Forelimb muscle (tissue), 1 donor: ENCODE data around the gene TBCE. TPM values are rescaled to one million over a fixed set of nuclear protein-coding genes. Genes with fewer than 3 reads are reported as not detected.

Experiments
- polyA plus RNA-seq: library from polyadenylated mRNA; unstranded; fragments of 120-200 nt; gene quantifications from one replicate; pipeline ENCODE4 v1.2.1, GENCODE V29; 2013; ENCODE audit not compliant: insufficient read length

Gene TBCE
- polyA plus RNA-seq, 1 donor = 47.4 TPM

Other genes starting within 250 kb of the TBCE start
- 180 TPM for gene TOMM20, start 238.6 kb upstream of the TBCE start, polyA plus RNA-seq
- 59.0 TPM for gene RBM34, start 206.2 kb upstream of the TBCE start, polyA plus RNA-seq
- 20.2 TPM for gene ARID4B, start 39.2 kb upstream of the TBCE start, polyA plus RNA-seq
- gene GGPS1, start 38.9 kb upstream of the TBCE start, polyA plus RNA-seq = 36.9 TPM
- gene B3GALNT2, start 137.0 kb downstream of the TBCE start, polyA plus RNA-seq = 30.9 TPM